HG02571 (cell line): ENCODE results near the gene ZNF586.
A peak's percentile ranks its signal among the peaks of the same experiment; 100 is the strongest.
"Not testable (repeated sequence)": the region's sequence is repeated elsewhere in the genome, so short reads cannot be mapped to it uniquely, and the experiment has no call there.

Experiments used
- ATAC-seq: cut with Tn5 transposase; IDR thresholded peaks from one replicate; pipeline ENCODE4 v1.9.1; 2021; ENCODE audit warnings: mild to moderate bottlenecking, moderate library complexity; ENCODE audit not compliant: unreplicated experiment

ZNF586 gene

DNA sequence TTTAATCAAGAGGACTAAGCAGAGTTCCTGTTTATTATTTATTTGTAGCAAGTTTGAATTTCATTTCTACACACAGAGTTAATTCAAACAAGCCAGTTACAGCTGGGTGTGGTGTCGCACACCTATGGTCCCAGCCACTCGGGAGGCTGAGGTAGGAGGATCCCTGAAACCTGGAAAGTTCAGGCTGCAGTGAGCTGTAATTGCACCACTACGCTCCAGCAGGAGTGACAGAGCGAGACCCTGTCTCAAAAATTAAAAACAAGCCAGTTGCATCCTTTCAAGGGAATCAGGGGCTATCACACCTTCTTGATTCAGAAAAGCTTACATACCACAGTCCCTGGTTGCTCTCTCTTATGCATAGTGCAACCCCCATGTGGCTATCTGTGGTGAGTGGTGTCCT, 19.8 kb downstream of the ZNF586 start:
- ATAC-seq = no peak

DNA sequence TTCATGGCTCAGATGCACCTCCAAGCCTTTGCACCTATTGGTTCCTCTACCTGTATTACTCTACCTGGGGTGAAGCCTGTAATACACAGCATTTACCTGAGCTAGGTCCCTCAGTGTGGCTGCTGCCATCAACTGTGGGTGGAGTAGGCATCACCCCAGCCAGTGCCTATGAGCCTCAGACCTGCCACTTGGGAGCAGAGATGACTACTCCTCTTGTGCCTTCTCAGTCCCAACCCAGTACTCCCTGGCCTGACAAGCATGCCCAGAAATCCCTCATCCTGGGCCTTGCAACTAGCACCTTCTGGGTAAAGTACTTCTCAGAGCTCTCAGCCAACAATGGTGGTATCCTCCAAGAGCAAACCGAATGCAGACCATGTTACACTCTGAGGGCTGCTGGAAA, 27.1 kb downstream of the ZNF586 start:
- not testable (repeated sequence) for ATAC-seq

DNA sequence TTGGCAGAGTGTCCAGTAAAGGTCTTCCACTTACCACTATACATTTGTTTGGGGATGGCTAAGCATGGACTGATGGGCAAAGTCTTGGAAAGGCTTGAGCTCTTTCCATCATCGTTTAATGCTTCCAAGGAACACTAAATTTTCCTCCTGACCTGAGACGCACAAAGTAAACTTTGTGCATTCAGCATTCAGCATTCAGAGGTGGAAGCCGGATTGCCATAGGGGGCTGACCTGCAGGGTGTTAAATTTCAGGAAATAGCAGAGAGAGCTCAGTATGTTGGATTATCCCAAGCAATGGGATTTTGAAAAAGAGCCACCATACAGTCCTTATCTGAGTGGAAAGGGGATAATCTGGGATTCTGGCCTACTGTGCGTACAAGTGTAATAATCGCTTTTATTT, 31.2 kb downstream of the ZNF586 start:
- no peak for ATAC-seq

- ATAC-seq = no peak
Observed at GRCh38 chr19:57802269-57802668, 32.8 kb downstream of the ZNF586 start.

DNA sequence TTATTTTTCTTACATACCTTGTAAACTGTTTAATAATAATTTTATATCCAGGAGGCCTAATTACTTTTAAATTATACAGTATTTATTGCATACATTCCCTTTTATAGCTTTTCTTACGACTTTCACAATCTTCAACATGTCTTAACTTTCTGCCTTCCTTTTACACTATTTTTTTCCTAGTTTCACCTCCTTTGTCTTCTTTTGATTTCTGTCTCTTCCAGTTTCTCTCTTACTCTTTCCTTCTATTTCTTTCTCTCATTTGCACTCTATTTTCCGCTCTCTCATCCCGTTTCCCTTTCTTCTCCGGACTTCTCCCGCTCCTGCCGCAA, 33.8 kb downstream of the ZNF586 start:
- ATAC-seq = no peak

GRCh38 chr19:57803594-57804325, 34.3 kb downstream of the ZNF586 start:
- ATAC-seq = no peak

DNA sequence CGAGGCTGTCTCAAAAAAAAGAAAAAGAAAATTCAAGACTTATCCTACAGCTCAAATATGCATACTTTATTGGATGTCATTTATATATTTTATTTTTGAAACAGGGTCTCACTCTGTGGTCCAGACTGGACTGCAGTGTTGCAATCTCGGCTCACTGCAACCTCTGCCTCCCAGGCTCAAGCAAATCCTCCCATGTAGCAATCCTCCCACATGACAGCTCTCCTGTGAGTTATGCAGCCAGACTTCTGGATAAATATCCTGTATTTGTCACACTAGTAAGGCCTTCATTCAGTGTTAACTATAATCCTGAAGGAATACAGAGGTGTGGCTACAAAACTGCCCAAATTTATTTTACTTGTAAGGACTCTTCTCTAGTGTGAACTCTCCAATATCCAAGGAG, 38.1 kb downstream of the ZNF586 start:
- ATAC-seq = no peak

- ATAC-seq = not testable (repeated sequence)
Observed at GRCh38 chr19:57810410-57811295, 41.2 kb downstream of the ZNF586 start.

DNA sequence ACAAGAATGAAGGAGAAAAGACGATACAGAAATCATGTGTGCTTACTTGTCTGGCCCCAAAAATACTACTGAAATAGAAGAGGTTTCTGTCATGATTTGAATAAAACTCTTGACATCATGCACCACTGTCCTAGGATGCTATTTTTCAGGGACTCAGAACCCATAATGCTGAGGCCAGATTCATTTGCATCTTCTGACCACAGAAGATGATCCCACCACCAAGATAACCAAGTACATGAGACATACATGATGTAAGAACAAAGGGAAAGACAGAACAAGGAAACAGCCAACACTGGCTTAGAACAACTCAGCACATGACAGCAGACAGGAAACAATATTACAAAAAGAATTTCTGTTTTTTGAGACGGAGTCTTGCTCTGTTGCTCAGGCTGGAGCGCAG, 42.8 kb downstream of the ZNF586 start:
- no peak for ATAC-seq

GRCh38 chr19:57812975-57813820, 43.7 kb downstream of the ZNF586 start:
- ATAC-seq = not testable (repeated sequence)

GRCh38 chr19:57813919-57814504, 44.5 kb downstream of the ZNF586 start:
- no peak for ATAC-seq

- no peak for ATAC-seq
Observed at GRCh38 chr19:57814505-57815246, 45.2 kb downstream of the ZNF586 start, which contains the start of gene ZNF552. ZNF552 (minus strand) TSS chr19:57814913; CDS start chr19:57814743, 170 bp downstream.

GRCh38 chr19:57815247-57816075, 46.0 kb downstream of the ZNF586 start:
- no peak for ATAC-seq

DNA sequence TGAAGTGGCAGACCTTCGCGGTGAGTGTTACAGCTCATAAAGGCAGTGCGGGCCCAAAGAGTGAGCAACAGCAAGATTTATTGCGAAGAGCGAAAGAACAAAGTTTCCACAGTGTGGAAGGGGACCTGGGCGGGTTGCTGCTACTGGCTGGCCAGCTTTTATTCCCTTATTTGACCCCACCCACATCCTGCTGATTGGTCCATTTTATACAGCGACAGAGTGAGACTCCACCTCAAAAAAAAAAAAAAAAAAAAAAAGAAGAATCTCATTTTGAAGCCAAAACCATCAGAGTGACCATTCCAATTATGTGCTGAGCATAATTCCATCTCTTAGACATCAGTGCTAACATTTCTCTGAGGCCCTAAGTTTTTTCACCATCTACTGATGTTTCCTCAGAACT, 47.2 kb downstream of the ZNF586 start:
- no peak for ATAC-seq

GRCh38 chr19:57817976-57818375, 48.5 kb downstream of the ZNF586 start:
- no peak for ATAC-seq

DNA sequence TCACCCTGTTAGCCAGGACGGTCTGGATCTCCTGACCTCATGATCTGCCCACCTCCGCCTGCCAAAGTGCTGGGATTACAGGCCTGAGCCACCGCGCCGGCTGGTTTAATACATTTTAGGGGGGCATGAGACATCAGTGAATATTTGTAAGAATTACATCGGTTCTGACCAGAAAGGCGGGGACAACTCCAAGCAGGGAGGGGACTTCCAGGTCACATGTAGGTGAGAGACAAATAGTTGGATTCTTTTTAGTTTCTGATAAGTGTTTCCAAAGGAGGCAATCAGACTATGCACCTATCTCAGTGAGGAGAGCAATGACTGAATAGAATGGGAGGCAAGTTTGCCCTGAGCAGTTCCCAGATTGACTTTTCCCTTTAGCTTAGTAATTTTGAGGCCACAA, 48.9 kb downstream of the ZNF586 start:
- no peak for ATAC-seq

DNA sequence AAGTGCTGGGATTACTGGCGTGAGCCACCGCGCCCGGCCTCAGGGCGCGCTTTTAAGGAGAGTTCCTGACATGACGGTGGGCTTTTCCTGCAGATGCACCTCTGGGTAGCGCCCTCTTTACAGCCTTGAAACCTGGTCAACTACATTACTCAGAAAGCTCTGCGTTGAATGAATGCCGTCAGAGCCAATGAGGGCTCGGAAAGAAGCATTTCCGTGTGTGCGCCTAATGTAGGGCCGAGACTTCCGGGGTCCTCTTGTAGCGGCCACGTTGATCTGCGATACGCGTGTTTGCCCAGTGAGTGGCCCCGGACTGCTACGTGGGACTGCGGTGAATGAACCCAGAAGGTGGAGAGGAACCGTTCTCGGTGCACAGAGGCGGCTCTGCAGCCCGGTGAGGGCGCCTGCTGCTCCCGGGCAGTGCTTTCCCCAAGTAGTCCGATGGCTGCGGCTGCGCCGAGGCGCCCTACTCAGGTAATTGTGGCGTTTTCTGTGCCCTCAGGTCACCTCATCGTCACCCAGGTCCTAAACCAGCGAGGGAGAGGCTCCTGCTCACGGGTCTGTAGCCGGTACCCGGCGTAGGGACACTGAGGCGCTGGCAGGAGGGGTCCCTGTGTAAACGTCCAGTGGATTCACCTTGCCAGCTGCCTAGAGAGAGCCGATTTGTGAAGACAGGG, 50.1 kb downstream of the ZNF586 start:
- ATAC-seq = peak; percentile 74

DNA sequence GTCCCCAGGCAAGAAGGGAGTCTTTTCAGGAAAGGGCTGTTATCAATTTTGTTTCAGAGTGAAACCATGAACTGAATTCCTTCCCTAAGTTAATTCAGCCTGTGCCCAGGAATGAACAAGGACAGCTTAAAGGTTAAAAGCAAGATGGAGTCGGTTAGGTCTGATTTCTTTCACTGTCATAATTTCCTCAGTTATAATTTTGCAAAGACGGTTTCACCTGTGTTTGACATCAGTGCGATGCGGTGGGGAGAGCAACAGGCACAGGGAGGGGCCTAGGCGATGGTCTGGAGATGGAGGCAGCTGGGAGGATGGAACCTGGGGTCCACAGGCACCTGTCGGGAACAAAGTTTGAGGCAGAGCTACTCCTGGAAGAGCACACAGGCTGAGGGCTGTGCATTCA, 51.1 kb downstream of the ZNF586 start:
- ATAC-seq = no peak

DNA sequence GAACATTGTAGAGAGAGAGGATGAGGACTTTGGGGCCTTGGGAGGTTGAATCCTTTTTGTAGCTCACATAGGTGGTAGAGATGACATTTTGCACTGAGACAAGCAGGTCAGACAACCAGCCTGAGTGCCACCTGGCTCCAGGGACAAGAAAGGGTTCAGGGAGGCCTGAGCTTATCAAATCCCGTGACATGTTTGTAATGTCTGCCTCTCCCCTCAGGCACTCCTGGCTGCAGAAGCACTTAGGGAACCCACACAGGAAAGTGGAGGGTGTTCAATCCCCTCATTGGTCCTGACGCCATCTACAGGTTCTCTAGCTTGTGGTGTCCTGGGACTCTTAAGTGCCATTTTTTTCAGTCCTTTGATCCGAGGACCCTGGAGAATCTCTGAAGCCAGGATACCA, 51.6 kb downstream of the ZNF586 start:
- not testable (repeated sequence) for ATAC-seq
